HepG2 (cell line): Measurements from ENCODE around the gene AFF2.

ENCODE experiments used
- MXD4 ChIP-seq: IDR thresholded peaks from 2 replicates; pipeline ENCODE4 v1.6.1; 2016; ENCODE audit warnings: mild to moderate bottlenecking, missing biosample characterization, missing genetic modification reagents
- POLR2A ChIP-seq, 2 experiments: IDR thresholded peaks; 2 replicates each; pipeline ENCODE4 v1.6.1; 2011; ENCODE audit warnings: low read depth in 2 of 2, low read length in 2 of 2, mild to moderate bottlenecking in 1 of 2, moderate library complexity in 1 of 2; ENCODE audit not compliant: insufficient read depth in 1 of 2
- ZNF510 ChIP-seq: sonication (generic); formaldehyde crosslinking; IDR thresholded peaks from 2 replicates; pipeline ENCODE4 v1.4.0; 2020; ENCODE audit warnings: low read depth, mild to moderate bottlenecking, missing genetic modification reagents
- TF ChIP-seq, protein P1 (sequence below): sonication (generic); formaldehyde crosslinking; IDR thresholded peaks from 2 replicates; pipeline ENCODE4 v1.5.0; 2020; ENCODE audit warnings: mild to moderate bottlenecking, missing genetic modification reagents

DNA sequence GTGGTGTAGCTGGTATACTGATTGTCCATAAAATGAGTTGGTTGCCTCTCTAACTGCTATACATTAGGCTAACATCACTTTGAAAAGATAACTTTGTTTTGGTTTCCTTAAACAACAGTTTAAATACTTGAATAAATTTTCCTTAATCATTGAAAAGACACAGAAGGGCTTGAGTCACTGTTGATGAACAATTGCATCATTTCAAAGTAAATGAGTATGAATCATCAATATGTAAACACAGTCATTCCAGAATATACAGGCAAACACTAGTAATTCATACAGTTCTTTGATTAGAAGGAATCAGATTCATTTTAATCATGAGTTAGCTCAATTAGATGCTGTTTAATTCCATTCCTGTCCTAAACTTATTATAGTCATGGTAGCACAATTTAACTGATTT is 160.6 kb downstream of the AFF2 start:
- TF ChIP-seq MXD4 (CRISPR knock-in tag) (no peak), POLR2A (IDR thresholded peaks at IDR 0.05; ENCODE audit: insufficient read depth in 1 of 2, low read depth in 2 of 2, low read length in 2 of 2) (no peak), ZNF510 (CRISPR knock-in tag) (no peak)
- TF ChIP-seq, protein P1, sequence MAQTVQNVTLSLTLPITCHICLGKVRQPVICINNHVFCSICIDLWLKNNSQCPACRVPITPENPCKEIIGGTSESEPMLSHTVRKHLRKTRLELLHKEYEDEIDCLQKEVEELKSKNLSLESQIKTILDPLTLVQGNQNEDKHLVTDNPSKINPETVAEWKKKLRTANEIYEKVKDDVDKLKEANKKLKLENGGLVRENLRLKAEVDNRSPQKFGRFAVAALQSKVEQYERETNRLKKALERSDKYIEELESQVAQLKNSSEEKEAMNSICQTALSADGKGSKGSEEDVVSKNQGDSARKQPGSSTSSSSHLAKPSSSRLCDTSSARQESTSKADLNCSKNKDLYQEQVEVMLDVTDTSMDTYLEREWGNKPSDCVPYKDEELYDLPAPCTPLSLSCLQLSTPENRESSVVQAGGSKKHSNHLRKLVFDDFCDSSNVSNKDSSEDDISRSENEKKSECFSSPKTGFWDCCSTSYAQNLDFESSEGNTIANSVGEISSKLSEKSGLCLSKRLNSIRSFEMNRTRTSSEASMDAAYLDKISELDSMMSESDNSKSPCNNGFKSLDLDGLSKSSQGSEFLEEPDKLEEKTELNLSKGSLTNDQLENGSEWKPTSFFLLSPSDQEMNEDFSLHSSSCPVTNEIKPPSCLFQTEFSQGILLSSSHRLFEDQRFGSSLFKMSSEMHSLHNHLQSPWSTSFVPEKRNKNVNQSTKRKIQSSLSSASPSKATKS (CRISPR knock-in tag), result no peak
